GM12801 (cell line): ENCODE measurements around the gene TBC1D17.

Experiments used
- TF ChIP-seq, protein P1 (sequence below): IDR thresholded peaks from one replicate; pipeline ENCODE4 v1.5.1; 2011; ENCODE audit warnings: control low read depth; ENCODE audit not compliant: insufficient read length; ENCODE audit errors: extremely low read depth

TBC1D17 gene

GRCh38 chr19:49835562-49835961 is 41.9 kb upstream of the TBC1D17 start:
- TF ChIP-seq, protein P1, sequence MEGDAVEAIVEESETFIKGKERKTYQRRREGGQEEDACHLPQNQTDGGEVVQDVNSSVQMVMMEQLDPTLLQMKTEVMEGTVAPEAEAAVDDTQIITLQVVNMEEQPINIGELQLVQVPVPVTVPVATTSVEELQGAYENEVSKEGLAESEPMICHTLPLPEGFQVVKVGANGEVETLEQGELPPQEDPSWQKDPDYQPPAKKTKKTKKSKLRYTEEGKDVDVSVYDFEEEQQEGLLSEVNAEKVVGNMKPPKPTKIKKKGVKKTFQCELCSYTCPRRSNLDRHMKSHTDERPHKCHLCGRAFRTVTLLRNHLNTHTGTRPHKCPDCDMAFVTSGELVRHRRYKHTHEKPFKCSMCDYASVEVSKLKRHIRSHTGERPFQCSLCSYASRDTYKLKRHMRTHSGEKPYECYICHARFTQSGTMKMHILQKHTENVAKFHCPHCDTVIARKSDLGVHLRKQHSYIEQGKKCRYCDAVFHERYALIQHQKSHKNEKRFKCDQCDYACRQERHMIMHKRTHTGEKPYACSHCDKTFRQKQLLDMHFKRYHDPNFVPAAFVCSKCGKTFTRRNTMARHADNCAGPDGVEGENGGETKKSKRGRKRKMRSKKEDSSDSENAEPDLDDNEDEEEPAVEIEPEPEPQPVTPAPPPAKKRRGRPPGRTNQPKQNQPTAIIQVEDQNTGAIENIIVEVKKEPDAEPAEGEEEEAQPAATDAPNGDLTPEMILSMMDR: no peak

- TF ChIP-seq, protein P1: no peak
Measured at GRCh38 chr19:49836176-49837008, 41.1 kb upstream of the TBC1D17 start.

DNA sequence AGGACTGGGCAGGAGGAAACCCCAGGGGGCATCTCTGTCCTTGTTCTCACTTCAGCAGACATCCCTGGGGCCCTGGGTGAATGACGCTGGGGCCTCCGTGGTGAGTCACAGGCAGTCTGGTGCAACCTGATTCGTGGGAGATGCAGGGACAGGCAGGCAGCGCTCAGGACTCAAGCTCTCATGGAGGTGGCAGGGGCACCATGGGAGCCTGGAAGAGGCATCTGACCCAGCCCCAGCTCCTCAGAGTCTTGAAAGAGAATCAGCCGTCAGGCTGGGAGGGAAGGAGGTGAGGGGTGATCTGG is 40.5 kb upstream of the TBC1D17 start:
- TF ChIP-seq, protein P1: no peak

GRCh38 chr19:49837425-49837824 is 40.1 kb upstream of the TBC1D17 start:
- TF ChIP-seq, protein P1: no peak

DNA sequence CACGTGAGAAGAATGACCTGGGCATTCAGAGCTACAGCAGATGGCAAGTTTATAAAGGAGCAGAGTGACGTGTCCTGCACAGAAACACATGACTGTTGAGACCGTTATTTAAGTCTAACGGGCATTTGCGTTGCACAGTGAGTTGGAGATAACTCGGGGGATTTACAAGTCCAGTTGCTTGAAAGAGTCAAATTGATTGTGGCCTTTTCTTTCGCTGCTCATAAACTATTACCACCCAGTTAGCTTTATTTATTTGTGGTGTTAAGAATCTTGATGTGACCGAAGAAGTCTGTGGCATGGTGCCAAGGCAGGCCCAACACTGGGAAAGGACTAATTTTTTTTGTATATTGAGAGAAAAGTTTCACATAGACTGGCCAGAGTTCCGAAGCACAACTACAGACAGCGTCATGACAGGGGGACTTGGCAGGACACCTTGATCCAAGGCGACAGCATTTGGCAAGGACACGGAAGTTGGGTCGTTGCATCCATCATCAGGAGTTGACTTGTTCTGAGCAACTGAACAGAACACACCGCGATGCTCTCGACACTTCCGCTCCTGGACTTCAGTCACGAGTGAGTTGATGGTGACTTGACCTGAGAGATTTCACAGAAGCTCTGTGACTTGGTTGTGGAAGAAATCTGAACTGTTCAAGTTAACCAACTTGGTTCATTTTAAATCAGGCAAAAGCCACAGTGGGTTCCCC is 38.5 kb upstream of the TBC1D17 start:
- TF ChIP-seq, protein P1: no peak

DNA sequence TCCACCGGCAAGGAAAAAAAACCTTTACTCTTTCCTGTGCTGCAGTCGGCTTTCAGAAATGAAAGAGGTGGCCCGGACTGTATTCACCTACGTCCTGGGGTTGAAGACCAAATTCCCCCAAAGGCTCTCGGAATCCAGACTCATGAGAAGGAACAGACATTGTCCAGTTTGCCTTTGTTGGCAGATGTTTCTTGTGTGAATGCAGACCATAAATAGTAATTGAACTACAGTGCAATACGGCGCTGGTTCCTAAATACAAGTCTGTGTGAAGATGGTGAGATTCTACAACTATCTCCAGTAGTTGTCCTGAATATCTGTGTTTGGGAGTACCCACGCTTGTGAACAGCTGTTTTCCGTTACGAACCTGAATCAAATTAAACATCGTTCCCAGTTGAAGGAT is 37.8 kb upstream of the TBC1D17 start:
- TF ChIP-seq, protein P1: no peak

DNA sequence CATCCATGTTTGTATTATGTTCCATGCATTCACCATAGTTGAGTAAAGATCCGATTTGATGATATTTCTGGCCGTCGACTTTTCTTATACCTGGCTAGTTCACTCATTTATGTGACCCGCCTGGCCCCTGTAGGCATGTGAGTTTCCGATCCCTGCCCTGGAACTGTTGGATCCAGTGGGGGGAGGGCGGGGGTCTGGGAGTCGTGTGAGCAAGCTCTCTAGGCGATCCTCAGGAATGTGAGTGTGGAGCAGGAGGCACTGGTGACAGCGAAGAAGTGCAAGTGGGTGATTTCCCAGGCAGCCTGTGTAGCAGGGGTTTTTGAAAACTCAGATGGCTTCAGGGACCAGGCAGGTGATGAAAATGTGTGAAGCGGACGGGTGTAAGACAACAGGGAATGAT is 37.2 kb upstream of the TBC1D17 start:
- TF ChIP-seq, protein P1: no peak
